ENCODE measurements around the gene MRPL55.
A peak's percentile ranks its signal among the peaks of the same experiment; 100 is the strongest.

The MRPL55 gene

DNA sequence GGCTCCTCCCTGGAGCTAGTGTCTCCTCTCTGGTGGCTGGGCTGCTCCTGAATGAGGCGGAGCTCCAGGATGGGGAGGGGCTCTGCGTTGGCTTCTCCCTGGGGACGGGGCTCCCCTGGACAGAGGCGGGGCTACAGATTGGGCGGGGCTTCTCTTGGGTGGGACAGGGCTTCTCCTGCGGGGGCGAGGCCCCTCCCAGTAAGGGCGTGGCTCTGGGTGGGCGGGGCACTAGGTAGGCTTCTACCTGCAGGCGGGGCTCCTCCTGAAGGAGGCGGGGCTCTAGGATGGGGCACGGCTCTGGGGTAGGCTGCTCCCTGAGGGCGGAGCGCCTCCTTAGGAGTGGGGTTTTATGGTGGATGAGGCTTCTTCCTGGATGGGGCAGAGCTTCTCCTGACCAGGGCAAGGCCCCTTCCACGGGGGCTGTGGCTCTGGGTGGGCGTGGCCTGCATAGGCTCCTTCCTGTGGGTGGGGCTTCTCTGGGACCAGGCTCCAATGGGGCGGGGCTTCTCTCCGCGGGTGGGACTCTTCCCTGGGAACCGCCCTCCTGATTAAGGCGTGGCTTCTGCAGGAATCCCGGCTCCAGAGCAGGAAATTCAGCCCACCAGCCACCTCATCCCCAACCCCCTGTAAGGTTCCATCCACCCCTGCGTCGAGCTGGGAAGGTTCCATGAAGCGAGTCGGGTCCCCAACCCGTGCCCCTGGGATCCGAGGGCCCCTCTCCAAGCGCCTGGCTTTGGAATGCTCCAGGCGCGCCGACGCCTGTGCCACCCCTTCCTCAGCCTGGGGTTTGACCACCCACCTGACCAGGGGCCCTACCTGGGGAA is 49.3 kb downstream of the MRPL55 start:
- peak overlapping the region; percentile 54 for H3K4me3 Mint-ChIP-seq
- no peak overlapping the region for H3K27ac Mint-ChIP-seq
- H3K9me3 Mint-ChIP-seq (ENCODE audit: low read depth) = no peaks in the 10 kb centered on the region
- H3K4me1 Mint-ChIP-seq (ENCODE audit: low read depth) = peaks cover 9% of the 10 kb centered on the region
- peaks cover 11% of the 10 kb centered on the region for H3K27me3 Mint-ChIP-seq
- no peaks in the 10 kb centered on the region for H3K36me3 Mint-ChIP-seq

DNA sequence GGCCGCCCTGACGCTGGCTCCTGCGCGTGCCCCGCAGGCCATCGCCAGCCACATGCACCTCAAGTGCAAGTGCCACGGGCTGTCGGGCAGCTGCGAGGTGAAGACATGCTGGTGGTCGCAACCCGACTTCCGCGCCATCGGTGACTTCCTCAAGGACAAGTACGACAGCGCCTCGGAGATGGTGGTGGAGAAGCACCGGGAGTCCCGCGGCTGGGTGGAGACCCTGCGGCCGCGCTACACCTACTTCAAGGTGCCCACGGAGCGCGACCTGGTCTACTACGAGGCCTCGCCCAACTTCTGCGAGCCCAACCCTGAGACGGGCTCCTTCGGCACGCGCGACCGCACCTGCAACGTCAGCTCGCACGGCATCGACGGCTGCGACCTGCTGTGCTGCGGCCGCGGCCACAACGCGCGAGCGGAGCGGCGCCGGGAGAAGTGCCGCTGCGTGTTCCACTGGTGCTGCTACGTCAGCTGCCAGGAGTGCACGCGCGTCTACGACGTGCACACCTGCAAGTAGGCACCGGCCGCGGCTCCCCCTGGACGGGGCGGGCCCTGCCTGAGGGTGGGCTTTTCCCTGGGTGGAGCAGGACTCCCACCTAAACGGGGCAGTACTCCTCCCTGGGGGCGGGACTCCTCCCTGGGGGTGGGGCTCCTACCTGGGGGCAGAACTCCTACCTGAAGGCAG is 50.0 kb downstream of the MRPL55 start:
- Mint-ChIP-seq H3K4me3 (peak overlapping the region; percentile 54), H3K36me3 (no peaks in the 10 kb centered on the region), H3K4me1 (ENCODE audit: low read depth) (peaks cover 9% of the 10 kb centered on the region), H3K27me3 (peaks cover 12% of the 10 kb centered on the region), H3K27ac (no peak overlapping the region), H3K9me3 (ENCODE audit: low read depth) (no peaks in the 10 kb centered on the region)

DNA sequence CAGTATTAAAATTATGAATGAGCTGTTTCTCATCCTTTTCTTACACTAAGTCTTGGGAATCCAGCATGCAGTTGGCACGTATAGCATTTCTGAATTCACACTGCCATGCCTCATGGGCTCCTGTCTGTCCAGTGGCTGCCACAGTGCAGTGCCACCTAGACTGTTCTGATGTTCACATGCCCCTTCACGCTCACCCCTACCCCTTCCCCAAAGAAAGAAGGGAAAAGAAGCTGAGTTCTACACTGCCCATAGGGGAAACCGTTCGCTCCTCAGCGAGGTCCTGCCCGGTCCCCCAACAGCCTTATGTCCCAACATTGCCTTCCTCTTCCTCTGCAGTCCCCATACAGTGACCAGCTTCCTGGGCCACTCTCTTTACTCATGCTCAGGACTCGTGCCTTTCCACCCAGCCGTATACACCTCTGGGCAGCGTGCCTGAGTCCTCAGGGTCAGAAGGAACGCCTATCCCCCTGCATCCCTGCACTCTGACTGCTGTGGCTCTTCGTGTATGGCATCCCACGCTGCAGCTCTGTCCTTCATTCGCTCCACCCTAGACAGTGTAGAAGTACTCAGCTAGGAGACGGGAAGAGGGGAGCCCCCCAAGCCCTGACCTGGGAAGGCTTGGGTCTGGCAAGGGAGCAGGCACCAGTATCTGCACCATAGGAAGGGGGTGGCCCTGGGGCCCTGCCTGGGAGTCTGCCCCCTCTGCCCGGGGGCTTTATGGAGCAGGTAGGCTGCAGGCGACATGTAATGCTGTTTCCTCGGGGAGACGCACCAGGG is 50.7 kb downstream of the MRPL55 start:
- Mint-ChIP-seq H3K4me1 (ENCODE audit: low read depth) (peaks cover 9% of the 10 kb centered on the region), H3K27ac (no peak overlapping the region), H3K27me3 (peaks cover 12% of the 10 kb centered on the region), H3K4me3 (peak overlapping the region; percentile 33), H3K9me3 (ENCODE audit: low read depth) (no peaks in the 10 kb centered on the region), H3K36me3 (no peaks in the 10 kb centered on the region)
